GM21515 (cell line): ENCODE data around the gene PTPRU.

Experiments used
- ATAC-seq: cut with Tn5 transposase; IDR thresholded peaks from one replicate; pipeline ENCODE4 v1.9.1; 2021; ENCODE audit not compliant: unreplicated experiment

Gene PTPRU

DNA sequence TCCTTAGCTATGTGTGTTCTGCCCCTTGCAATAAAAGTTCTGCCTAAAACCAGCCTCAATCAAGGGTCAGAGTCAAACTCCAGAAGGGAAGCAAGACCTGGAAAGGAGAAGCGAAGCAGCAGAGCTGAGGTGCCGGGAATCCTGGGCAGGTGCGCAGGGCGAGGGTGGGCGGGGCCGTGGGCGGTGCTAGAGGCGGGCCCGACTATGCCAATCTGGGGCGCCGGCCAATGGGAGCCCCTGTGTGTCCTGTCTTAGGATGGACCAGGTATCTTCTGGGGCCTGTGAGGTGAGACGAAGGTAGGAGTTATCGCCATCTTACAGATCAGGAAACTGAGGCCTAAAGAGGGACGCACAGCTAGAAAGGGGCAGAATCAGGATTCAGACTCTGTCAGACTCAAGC lies 120.3 kb downstream of the PTPRU start:
- ATAC-seq = no peak

DNA sequence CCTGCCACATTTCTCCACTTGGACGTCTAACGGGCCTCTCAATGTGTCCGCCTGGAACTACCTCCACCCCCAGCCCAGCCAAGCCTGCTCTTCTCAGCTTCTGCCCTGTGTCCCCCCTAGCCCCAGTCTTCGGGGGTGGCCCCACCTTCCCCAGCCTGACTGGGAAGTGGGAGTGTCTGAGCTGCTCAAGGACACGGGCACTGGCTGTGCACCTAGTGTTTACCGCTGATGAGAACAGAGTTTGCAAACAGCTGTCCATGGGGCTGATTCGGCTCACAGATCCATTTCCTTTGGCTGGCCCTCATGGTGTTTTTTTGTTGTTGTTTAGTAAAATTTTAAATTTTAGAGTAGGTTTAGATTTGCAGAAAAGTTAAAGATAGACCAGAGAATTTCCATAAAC lies 121.1 kb downstream of the PTPRU start:
- ATAC-seq = no peak

- no peak for ATAC-seq
Observed at GRCh38 chr1:29358183-29358582, 121.9 kb downstream of the PTPRU start.

DNA sequence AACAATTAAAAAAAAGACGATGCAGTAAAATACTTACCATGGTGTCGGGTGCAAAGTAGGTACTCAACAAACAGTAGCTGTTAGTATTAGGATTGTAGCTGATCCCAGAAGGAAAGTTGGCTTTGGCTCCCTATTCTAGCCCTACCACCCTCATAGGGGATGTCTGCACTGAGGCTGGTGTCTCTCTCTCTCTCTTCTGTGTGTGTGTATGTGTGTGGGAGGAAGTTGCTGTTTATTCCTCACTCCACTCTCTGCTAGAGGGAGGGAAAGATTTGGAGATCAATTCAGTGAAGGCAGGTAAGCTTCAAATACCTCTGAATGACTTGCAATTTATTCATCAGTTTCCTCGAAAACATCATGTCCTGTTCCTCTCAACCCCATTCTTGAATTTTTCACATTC lies 124.4 kb downstream of the PTPRU start:
- ATAC-seq = no peak

GRCh38 chr1:29361686-29362085 lies 125.4 kb downstream of the PTPRU start:
- ATAC-seq = no peak

GRCh38 chr1:29362116-29362515 lies 125.8 kb downstream of the PTPRU start:
- ATAC-seq = no peak

DNA sequence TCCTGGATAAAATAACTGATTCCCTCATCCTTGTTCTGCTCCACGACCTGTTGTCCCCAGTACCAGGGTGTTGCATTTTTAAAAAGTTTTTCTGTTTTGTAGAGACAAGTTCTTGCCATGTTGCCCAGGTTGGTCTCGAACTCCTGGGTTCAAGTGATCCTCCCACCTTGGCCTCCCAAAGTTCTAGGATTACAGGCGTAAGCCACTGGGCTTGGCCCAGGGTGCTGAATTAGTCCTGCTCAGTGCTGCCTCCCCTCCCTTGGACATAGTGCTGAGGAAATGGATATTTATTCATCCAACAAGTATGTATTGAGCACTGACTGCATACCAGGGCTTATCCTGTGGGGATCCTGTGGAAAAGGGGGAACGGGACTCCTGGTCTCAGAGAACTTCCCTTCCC lies 126.4 kb downstream of the PTPRU start:
- no peak for ATAC-seq

GRCh38 chr1:29363536-29363935 lies 127.2 kb downstream of the PTPRU start:
- no peak for ATAC-seq

- no peak for ATAC-seq
Observed at GRCh38 chr1:29364101-29364678, 127.9 kb downstream of the PTPRU start.

- no peak for ATAC-seq
Observed at GRCh38 chr1:29365906-29366670, 129.8 kb downstream of the PTPRU start.

- no peak for ATAC-seq
Observed at GRCh38 chr1:29368936-29369932, 132.9 kb downstream of the PTPRU start.

DNA sequence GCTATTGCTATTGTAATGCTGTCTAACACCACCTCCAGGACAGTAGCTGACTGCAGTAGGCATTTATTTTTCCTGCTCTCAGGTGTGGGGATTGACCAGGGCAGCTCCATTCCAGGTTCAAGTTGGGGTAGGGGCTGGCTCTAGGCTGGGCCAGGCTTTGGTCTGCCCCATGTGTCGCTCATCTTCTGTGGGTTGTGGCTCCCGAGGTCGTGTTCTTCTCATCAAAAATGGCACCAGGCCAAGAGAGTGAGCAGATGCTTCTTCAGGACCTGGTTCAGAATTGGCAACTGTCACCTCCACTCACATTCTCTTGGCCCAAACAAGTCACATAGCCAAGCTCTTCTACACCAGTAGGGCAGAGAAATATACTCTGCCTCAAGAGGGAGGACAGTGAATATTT lies 133.7 kb downstream of the PTPRU start:
- ATAC-seq = no peak

DNA sequence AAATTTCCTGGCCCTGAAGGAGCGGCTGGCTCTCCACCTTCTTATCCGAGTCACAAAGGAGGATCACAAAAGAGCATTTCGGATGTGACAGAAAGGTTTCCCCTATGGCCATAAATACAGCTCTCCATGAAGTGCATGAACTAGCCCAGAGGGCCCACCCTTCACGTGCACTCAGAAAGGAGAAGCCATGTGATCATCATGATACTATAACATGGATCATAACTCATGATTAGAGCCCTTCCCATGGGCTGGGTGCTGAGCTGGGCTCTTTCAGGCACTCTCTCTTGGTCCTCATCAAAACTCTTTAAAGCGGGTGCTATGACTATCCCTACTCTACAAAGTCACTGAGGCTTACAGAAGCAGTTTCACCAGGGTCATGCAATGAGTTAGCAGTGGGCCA lies 135.0 kb downstream of the PTPRU start:
- ATAC-seq = no peak

- no peak for ATAC-seq
Observed at GRCh38 chr1:29372108-29372507, 135.8 kb downstream of the PTPRU start.
